ENCODE results near the gene HPCAL1.
A peak's percentile ranks its signal among the peaks of the same experiment; 100 is the strongest.

HPCAL1 gene

DNA sequence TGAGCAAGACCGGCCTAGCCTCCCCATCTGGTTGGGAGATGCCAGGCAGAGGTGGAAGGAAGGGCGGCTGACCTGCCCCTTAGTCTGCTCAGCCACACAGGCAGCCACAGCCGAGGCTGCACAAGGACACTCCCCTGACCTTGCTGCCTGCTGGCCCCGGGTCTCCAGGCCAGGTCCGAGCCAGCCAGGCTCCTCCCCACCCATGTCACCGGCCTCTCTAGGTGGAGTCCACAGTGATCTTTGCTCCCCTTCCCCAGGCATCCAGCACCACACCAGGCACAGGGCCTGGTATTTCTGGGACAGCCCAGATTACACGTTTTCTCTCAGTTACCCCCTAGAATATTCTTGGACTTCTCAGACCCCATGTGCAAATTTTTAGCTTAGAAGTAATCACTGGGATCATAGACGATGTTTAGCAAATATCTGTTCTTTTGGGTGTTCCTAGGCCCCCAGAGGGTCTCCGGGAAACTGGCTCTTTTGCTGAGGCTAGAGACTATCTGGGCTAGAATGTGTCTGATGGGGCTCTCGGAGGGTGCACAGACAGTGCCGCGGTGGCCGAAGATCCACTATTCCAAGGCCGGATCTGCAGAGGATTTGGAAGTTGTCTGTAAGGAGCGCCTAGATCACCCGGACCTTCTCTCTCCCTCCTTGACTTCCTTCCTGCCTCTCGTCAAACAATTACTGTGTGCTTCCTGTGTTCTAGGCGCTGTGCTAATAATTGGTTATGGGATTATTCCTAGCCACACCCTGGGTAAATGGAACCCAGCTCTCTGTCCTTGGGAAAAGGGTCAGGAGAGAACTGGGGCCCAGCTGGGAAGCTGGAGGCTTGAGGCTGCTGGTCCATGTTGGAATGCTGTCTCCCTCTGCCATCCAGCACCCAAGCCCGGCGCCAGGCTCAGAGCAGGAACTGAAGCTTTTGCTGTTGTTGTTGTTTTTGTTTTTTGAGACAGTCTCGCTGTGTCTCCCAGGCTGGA, 98.6 kb downstream of the HPCAL1 start:
- no peak for DNase-seq (ENCODE audit: extremely low read depth in 1 of 2, low read depth in 1 of 2)

DNA sequence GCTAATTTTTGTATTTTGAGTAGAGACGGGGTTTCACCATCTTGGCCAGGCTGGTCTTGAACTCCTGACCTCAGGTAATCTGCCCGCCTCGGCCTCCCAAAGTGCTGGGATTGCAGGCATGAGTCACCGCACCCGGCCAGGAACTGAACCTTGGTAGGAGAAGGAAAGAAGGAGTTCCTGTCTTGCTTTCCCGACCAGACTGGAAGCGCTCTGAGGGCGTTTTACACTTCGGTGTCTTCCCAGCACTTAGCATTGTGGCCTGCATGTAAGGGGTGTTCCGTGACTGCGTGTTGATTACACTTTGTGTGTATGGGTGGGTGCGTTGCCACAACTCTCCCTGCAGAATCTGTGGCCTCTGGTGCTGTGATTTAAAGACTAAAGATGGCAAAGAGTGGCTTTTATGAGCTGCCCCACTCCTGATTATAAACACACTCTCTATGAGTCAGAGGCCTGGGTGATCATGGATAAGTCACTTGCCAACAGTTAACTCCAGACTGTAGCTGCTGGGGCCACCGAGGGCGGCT, 99.4 kb downstream of the HPCAL1 start:
- DNase-seq (ENCODE audit: extremely low read depth in 1 of 2, low read depth in 1 of 2), result no peak

DNA sequence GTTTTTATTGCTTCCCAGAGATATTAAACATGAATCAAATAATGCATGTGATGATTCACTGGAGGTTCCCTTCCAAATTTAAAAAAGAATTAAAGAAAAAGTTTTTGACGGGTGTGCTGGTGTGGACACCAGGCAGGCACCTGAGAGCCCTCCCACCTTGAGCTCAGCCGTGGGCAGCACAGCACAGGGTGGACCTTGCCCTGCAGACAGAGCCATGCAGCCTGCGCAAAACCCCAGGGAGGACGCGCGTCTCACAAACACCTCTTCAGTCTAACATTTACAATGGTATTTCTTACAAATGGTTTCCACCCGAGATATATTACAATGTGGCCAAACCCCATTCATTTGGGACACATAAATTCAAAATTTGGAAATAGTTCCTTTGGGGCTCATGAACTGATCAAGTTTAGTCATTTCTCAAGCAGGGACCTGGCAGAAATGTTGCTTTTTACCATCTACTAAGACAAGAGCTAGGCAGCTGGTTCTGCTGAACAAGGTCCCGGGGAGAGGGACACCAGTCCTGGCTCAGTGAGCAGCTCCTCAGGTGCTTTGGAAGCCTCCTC, 100.0 kb downstream of the HPCAL1 start:
- no peak for DNase-seq (ENCODE audit: extremely low read depth in 1 of 2, low read depth in 1 of 2)

DNA sequence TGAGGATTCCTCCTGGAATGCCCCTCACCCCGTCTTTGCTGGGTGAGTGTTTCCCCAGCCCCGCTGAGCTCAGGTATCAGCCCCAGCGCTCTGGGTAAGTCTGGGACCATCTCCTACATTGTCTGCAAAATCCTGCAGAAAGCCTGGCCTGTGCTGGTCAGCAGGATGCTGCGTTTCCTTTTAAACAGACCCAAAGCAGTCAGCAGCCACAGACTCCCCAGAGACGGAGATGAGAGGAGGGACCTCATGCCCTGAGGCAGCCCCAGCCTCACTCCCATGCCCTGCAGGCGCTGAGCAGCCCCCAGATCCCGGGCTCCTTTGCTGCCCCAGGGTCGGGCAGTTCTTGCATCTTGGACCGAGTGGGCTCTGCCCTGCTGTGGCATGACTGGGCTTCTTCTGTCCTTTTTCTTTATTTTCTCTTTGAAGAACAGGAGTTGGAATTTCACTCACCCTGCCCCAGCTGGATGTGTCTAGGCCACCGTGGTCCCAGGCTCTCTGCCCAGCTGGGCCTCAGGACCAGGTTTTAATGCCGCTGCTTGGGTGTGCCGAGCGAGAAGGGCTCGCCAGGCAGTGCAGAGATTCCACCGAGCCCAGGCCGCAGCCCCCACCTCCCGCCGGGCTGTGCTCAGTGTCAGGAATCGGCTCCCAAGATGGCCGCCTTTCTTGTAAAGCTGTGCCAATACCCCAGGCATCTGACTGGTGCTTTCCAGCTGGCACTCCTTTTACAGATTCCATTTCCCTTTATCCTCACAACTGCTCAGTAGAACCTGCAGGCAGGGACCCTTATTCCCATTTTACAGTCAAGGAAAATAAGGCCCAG, 101.8 kb downstream of the HPCAL1 start:
- DNase-seq (ENCODE audit: extremely low read depth in 1 of 2, low read depth in 1 of 2), result no peak

DNA sequence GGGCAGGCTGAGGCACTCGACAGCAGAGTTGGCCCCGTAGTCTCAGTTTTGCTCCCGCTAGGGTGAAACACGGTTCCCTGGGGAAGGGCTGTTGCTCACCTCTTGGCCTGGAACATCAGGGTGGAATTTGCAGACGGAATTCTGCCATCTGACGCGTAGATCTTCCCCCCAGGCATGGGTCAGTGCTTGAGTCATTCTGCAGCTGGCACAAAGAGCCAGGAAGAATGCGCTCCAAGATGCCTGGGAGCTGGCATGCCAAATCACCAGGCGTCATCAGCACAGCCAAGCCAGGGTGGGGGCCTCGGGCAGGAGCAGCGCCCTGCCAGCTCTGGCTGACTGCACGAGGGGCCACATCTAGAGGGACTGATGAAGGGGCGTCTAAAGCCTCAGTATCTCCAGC, 102.7 kb downstream of the HPCAL1 start:
- DNase-seq (ENCODE audit: extremely low read depth in 1 of 2, low read depth in 1 of 2), result no peak

DNA sequence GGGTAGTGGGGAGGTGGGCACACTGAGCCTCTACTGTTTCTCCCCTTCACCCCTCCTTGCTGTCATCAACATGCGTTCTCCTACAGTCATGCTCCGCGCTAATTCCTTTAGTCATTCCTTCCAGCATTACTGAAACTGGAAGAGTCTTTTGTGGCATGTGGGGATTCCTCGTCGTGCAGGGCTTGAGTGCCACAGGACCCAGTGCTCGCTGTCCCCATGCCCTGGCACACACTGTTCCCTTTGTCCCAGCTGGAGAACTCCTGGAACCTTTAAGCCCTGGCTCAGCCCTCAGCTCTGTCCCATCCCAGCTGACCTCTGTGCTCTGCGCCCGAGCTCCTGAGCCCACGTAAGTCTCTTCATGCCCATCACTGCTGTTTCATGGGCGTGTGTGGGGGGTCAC, 103.3 kb downstream of the HPCAL1 start:
- no peak for DNase-seq (ENCODE audit: extremely low read depth in 1 of 2, low read depth in 1 of 2)

DNA sequence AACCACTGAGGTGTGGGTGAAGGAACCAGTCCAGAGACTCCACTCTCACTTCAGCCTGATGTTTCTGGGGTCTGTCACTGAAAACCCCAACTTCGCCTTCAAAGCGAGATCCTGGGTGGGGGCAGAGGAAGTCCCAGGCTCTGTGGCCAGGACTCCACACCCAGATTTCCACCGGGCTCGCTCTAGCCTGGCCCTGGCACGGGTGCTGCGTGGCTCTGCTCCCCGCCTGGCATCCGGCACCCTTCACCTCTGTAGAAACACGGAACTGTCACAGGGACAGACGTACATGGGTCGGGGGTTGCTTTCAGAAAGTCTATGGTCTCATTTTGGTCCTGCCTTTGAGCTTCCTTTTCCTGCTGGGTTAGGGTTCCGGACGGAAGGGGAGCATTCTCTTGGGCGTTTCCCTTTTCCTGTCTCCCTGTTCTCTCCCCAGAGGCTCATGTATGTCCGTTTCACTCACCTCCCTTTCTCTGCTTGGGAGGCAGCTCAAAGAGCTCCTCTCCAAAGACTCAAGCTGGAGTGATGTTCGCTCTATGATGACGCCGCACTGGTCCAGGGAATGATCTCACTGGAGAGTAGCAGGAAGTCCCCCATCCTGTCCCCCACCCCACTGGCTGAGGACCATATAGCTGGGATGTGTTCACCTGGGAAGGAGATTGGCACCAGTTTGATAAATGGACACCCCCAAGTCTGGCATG, 103.9 kb downstream of the HPCAL1 start:
- no peak for DNase-seq (ENCODE audit: extremely low read depth in 1 of 2, low read depth in 1 of 2)

DNA sequence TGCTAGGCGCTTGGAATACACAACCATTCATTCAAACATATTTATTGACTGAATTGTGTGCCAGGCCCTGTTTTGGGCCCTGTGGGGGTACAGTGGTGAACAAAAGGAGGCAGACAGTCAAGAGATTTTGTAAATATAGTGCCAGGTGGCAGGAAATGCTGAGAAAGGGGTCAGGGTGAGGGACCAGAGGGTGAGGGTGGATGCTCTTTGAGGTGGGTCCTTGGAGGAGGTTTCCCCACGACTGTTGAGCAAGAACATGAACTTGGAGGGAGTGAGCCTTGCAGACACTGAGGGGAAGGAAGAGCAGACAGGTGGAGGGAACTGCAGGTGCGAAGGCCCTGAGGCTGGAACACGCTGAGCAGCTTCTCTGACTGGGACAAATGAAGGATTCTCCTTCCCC, 104.7 kb downstream of the HPCAL1 start:
- DNase-seq (ENCODE audit: extremely low read depth in 1 of 2, low read depth in 1 of 2), result no peak

DNA sequence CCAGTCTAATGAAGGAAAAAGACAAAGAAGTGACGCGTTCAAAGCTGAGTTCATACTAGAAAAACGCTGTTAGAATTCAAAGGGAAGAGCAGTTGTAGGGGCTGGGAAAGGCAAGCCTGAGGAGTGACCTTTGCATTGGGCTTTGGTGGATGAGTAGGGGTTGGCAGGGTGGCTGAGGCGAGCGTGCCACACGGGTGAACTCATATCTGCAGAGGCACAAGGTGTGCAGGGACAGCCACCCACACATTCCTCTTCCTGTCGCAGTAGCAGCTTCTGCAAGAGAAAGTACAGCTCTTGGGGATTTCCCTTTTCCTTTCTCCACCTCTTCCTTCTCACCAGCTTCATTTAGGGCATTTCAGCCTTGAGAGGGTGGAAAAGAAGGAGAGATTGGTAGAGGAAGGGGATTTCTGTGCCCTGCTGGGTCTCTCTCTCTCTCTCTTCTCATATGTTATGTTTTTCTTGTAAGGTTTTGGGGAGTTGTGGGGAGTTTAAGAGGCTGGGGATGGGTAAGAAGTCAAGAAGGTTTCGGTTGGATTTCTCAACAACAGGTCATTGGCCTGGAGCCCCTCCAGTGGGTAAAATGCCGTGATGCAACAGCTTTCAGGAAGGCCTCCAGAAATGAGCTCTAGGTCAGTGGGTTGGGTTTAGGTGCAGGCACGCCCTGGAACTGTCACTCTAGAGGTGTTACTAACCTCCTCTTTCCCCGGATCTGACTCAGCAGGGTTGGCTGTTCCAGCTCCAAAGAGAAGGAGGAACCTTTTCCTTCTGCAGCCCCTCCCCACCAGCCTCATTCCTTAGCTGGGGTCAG, 105.3 kb downstream of the HPCAL1 start:
- DNase-seq (ENCODE audit: extremely low read depth in 1 of 2, low read depth in 1 of 2), result peak; percentile 43 to 76

DNA sequence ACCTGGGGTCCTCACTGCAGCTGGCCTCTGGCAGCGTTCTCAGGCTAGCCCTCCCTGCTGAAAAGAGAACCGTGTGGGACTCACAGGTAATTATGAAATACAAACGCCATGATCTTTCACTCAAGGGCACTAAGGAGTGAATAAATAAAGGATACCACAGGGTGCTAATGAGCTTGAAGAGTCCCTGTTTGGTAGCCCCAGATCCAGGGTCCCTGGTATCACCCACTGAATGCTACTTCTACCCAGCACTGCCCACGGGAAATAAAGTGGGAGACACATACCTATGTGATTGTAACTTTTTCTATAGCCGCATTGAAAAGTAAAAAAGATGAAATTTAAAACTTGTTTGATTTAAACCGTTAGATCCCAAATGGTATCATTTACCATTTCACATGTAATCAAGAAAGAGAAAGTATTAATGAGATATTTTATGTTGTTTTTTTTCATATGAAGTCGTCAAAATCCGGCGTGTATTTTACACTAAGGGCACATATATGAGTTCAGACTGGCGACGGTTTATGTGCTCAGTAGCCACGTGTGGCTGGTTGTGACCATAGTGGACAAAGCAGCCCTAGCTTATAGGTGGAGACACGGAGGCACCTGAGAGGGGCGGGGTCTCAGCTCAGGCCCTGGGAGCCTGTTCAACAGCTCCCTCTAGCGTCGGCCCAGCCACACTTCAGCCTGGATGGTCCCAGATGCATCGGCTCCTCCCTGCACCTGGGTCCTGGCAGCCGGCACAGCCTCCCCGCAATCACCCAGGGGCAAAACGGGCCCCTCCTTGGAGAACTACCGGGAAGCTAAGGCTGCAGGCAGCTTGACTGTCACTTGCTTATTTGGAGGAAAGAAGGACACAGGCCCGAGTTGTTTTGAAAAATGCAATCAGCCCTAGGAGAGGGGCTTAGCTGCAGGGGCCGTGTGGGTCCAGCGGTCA, 106.2 kb downstream of the HPCAL1 start:
- peak; percentile 61 to 72 for DNase-seq (ENCODE audit: extremely low read depth in 1 of 2, low read depth in 1 of 2)

DNA sequence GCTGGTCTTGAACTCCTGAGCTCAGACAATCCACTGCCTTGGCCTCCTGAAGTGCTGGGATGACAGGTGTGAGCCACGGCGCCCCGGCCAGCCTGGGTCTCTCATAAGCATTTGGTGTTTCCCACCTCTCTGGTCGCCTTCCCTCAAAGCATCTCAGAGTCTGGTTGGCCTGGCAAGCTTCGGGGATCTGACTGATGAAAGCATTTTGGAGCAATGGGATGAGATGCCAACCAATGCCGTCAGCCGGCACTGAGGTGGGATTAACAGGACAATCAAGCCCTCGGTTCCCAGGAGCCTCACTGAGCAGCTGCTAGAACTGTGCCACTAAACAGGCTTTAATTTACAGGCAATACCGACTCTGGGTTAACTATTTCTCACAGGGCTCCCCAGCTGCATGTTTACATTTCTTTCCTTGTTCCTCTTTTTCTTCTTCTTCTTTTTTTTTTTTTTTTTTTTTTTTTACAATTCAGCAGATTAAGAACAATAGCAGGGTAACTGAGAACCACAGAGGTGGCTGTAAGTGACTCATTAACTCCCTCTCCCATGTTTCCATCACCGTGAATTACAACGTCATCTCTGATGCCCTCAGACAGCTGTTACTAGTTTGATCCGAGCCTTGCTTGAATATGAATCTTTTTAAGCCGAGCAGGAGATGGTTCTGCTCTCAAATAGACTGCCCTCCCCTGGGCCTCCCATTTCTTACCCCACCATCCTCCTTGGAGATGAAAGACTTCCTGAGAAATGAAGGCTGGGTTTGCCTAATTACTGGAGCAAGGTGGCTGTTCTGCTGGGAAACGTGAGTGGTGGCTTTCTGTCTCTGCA, 107.5 kb downstream of the HPCAL1 start:
- no peak for DNase-seq (ENCODE audit: extremely low read depth in 1 of 2, low read depth in 1 of 2)

DNA sequence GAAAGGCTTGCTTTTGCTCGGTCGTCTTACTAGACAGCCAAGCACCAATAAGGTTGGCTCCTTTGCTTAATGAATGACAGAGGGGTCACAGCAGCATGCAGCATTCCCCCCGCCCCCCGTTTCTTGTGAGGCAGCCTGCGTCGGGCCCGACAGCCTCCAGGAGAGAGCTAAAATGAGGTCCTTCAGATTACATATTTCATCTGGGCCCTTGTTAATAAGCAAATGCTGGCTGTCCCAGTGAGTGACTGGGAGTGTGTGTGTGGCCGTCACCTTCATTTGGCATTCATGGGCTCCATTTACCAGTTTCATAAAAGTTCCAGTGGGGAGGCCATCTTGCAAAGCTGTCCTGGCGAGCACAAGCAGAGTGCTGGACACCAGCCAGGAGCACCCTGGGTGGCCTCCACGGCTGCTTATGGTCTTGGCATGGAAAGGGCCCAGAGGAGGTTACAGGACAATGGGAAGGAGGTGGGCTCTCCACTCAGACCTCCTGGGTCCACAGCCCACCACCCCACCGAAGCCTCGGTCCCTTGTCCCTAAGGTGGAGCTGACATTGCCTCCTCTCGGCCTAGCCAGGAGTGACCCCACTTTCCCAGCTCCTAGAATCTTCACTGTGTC, 108.2 kb downstream of the HPCAL1 start:
- DNase-seq (ENCODE audit: extremely low read depth in 1 of 2, low read depth in 1 of 2), result no peak

DNA sequence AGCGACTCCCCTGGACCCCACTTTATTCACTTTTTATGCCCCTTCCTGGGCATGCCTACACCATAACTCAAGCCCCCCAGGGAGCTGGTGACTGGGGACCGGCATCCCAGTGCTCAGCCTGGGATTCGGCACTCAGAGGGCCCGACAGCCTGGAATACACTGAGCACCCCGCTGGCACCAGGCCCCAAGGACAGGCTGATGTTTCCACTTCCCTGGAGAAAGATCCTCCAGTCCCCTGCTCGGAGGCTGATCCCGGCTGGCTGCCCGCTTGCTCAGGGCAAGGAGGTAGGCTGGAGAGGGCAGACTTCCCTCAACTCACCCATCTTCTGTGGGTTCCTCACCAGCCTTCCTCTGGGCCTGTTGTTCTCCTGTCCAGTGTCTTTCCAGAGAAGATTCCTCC, 108.9 kb downstream of the HPCAL1 start:
- DNase-seq (ENCODE audit: extremely low read depth in 1 of 2, low read depth in 1 of 2), result no peak

DNA sequence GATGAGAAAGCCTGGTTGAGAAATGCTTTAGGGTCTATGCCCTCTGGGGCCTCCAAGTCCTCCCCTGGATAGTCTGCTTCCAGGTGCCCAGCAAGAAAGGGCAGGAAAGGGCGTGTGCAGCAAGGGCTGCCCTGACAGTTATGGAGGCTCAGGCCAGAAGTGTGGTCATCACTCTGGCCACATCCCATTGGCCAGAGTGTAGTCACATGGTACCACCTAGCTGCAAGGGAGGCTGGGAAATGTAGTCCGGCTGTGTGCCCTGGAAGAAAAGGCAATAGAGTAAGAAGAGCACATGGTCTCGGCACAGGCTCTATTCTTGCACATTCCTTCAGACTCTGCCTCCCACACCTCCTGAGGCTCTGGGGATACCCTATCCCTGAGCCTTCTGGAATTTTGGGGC, 109.7 kb downstream of the HPCAL1 start:
- DNase-seq (ENCODE audit: extremely low read depth in 1 of 2, low read depth in 1 of 2), result peak in 1 of 2 donors; percentile 23

DNA sequence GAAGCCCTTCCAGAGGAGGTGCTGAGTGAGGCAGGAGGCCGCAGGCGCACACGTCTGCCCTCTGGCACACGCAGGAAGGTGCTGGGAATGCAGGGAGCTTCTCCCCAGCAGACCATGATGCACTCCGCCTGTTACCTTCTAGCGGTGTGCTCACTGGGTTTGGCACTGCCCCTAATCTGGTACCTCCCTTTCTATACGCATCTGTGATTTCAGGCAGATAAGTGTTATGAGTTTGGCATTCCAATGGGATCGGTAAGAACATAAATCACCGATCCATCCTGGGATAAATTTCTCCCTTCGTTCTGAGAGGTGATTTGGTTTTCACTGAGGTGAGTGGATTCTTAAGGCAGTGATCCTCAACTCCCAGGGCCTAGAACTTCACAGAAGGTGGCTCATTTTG, 110.8 kb downstream of the HPCAL1 start:
- DNase-seq (ENCODE audit: extremely low read depth in 1 of 2, low read depth in 1 of 2), result no peak

DNA sequence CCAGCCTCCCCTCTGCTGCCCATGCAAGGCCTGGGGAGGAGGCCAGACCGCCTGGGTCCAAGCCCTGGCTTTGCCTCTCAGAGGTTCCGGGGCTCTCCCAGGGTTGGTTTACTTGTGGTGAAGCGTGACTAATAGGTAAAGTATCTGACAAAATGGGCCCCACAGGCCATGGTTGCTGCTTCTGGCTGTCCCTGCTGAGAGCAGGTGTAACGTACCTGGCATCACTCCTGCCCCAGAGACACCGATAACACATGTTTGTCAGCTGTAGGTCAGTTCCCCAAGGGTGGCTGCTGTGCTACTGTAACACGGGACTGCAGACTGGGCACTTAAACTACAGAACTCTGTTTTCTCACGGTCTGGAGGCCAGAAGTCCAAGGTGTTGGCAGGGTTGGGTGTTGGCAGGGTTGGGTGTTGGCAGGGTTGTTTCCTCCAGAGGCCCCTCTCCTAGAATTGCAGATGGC, 111.3 kb downstream of the HPCAL1 start:
- no peak for DNase-seq (ENCODE audit: extremely low read depth in 1 of 2, low read depth in 1 of 2)

DNA sequence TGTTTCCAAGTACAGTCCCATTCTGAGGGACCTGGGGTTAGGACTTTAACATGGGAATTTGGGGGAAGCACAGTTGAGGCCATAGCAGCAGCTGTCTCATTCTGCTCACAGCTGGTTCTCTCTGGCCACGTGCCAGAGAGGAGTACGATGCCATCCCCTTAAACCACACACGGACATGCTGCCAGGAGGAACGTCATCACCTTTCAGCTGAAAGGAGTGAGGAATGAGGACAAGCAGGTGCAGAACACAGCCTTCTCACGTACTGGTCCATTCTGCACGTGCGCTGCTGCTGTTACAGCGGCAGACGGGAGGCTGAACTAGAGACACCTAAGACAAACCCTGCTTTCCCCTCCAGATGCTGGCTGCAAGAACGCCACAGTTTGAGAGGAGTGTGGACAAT, 111.9 kb downstream of the HPCAL1 start:
- no peak for DNase-seq (ENCODE audit: extremely low read depth in 1 of 2, low read depth in 1 of 2)
